ENCODE results near the gene ADAMTS6.

ADAMTS6 gene

DNA sequence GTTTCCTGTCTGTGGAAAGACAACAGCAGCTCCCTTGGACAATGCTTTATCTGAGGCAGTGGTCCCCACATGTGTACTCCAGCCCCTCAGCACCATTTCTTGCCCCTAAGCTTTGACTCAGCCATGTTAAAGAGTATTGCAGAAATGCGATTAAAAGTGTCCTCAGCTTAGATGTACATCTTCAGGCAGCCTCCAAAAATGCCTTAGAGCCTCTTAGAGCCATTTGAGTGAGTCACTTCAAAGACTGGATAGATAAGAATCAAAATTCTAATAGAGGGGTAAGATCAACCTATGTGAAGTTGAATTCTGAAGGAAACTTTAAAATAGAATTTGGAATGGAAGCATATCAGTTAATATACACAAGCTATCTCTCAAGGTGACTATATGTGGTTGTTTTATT lies 296.3 kb downstream of the ADAMTS6 start:
- TF ChIP-seq FOXP2 (optimal IDR thresholded peaks at IDR 0.05; ENCODE audit: borderline replicate concordance, extremely low read depth, extremely low read length, insufficient read depth) = no peak
- no peak for TF ChIP-seq POLR2AphosphoS5 (IDR thresholded peaks at IDR 0.05; ENCODE audit: low read depth, low read length)
- TF ChIP-seq, protein P1, sequence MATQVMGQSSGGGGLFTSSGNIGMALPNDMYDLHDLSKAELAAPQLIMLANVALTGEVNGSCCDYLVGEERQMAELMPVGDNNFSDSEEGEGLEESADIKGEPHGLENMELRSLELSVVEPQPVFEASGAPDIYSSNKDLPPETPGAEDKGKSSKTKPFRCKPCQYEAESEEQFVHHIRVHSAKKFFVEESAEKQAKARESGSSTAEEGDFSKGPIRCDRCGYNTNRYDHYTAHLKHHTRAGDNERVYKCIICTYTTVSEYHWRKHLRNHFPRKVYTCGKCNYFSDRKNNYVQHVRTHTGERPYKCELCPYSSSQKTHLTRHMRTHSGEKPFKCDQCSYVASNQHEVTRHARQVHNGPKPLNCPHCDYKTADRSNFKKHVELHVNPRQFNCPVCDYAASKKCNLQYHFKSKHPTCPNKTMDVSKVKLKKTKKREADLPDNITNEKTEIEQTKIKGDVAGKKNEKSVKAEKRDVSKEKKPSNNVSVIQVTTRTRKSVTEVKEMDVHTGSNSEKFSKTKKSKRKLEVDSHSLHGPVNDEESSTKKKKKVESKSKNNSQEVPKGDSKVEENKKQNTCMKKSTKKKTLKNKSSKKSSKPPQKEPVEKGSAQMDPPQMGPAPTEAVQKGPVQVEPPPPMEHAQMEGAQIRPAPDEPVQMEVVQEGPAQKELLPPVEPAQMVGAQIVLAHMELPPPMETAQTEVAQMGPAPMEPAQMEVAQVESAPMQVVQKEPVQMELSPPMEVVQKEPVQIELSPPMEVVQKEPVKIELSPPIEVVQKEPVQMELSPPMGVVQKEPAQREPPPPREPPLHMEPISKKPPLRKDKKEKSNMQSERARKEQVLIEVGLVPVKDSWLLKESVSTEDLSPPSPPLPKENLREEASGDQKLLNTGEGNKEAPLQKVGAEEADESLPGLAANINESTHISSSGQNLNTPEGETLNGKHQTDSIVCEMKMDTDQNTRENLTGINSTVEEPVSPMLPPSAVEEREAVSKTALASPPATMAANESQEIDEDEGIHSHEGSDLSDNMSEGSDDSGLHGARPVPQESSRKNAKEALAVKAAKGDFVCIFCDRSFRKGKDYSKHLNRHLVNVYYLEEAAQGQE (IDR thresholded peaks at IDR 0.05; ENCODE audit: insufficient read depth in 1 of 2, low read depth in 2 of 2, low read length in 2 of 2) = no peak
- TF ChIP-seq TAF1 (IDR thresholded peaks at IDR 0.05; ENCODE audit: borderline replicate concordance, insufficient read depth, low read length) = no peak
- TF ChIP-seq SIN3A (IDR thresholded peaks at IDR 0.05; ENCODE audit: borderline replicate concordance, insufficient read depth, low read length) = no peak

DNA sequence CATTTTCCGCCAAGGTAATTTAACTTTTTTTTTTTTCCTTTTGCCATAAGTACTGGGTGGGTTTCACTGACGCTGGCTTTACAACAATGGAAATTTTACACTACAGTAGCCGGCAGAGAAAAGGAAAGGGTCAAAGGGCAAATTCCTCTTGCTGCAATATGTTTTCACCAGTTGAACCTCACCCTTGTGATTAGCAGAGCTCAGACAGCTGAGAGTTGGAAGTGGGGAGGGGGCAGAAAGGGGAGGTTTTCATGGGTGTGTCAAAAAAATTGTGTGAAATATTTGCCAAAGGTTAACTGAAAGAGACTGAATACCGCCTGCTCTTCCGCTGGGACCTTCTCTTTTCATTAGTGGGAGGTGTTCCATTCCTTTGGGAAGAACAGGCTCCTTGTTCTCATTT lies 296.9 kb downstream of the ADAMTS6 start:
- TF ChIP-seq TAF1 (IDR thresholded peaks at IDR 0.05; ENCODE audit: borderline replicate concordance, insufficient read depth, low read length) (no peak), SIN3A (IDR thresholded peaks at IDR 0.05; ENCODE audit: borderline replicate concordance, insufficient read depth, low read length) (no peak), POLR2AphosphoS5 (IDR thresholded peaks at IDR 0.05; ENCODE audit: low read depth, low read length) (no peak), FOXP2 (optimal IDR thresholded peaks at IDR 0.05; ENCODE audit: borderline replicate concordance, extremely low read depth, extremely low read length, insufficient read depth) (no peak)
- TF ChIP-seq, protein P1 (IDR thresholded peaks at IDR 0.05; ENCODE audit: insufficient read depth in 1 of 2, low read depth in 2 of 2, low read length in 2 of 2) = no peak

DNA sequence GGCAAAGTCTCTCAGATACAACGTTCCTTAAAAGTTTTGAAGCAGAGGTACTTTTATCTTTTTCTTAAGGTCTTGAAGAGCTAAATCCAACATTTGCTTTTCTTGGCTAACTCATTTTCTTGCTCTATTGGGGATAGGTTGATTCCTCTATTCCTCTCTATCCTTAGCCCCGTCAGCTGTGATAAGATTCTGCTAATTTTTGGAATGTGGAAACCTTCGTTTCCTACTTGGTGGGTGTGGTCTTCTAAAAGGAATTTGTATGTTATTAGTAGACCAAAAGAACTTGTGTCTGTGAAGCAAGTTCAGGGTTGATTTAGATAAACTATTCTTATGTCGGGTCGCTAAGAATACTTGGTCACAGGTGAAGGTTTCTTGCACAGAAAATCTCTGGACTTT lies 308.6 kb downstream of the ADAMTS6 start:
- TF ChIP-seq TAF1 (IDR thresholded peaks at IDR 0.05; ENCODE audit: borderline replicate concordance, insufficient read depth, low read length) = no peak
- TF ChIP-seq SIN3A (IDR thresholded peaks at IDR 0.05; ENCODE audit: borderline replicate concordance, insufficient read depth, low read length) = no peak
- TF ChIP-seq, protein P1 (IDR thresholded peaks at IDR 0.05; ENCODE audit: insufficient read depth in 1 of 2, low read depth in 2 of 2, low read length in 2 of 2) = no peak
- TF ChIP-seq FOXP2 (optimal IDR thresholded peaks at IDR 0.05; ENCODE audit: borderline replicate concordance, extremely low read depth, extremely low read length, insufficient read depth) = no peak
- no peak for TF ChIP-seq POLR2AphosphoS5 (IDR thresholded peaks at IDR 0.05; ENCODE audit: low read depth, low read length)

DNA sequence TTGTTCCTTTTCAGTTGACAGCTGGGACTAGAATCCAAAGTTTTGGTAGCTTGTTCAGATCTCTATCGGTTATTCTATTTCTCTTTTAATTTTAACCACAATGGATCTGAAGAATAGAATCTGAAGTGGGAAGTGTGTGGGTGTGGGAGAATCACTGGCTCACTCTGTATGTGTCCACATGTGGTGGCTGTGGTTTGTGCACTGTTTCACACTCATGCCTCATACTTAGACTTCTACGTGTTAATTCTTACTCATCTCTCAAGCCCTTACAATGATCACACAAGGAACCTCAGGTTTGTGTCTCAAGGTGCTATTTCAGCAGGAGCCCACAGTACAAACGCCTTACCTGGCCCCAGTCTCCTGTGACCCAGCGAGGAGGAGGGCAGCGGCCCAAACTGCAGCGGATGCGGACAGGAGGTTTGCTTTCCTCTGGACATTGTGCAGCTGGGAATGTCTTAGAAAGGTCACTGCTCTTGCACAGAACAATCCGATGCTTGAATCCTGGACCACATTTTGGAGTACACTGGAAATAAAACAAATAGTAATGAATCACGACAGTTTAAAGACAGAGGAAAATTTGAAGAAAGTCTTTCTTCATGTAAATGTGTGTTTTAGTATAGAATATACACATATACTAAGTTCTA lies 309.1 kb downstream of the ADAMTS6 start:
- TF ChIP-seq POLR2AphosphoS5 (IDR thresholded peaks at IDR 0.05; ENCODE audit: low read depth, low read length) = no peak
- TF ChIP-seq FOXP2 (optimal IDR thresholded peaks at IDR 0.05; ENCODE audit: borderline replicate concordance, extremely low read depth, extremely low read length, insufficient read depth) = no peak
- TF ChIP-seq SIN3A (IDR thresholded peaks at IDR 0.05; ENCODE audit: borderline replicate concordance, insufficient read depth, low read length) = no peak
- no peak for TF ChIP-seq TAF1 (IDR thresholded peaks at IDR 0.05; ENCODE audit: borderline replicate concordance, insufficient read depth, low read length)
- TF ChIP-seq, protein P1 (IDR thresholded peaks at IDR 0.05; ENCODE audit: insufficient read depth in 1 of 2, low read depth in 2 of 2, low read length in 2 of 2) = no peak
